ENCODE measurements around the gene HOXB3.

Gene HOXB3

GRCh38 chr17:48625495-48626244 lies 35.6 kb upstream of the HOXB3 start:
- DNase-seq (ENCODE audit: low read depth, low spot score), result peak; percentile 29

GRCh38 chr17:48624544-48625494 lies 34.8 kb upstream of the HOXB3 start:
- DNase-seq (ENCODE audit: low read depth, low spot score), result peak; percentile 36

- no peak for DNase-seq (ENCODE audit: low read depth, low spot score)
These were observed 34.1 kb upstream of the HOXB3 start for GRCh38 chr17:48624118-48624517.

- DNase-seq (ENCODE audit: low read depth, low spot score), result no peak
These were observed 33.5 kb upstream of the HOXB3 start for GRCh38 chr17:48623583-48623982.

GRCh38 chr17:48622857-48623256 lies 32.8 kb upstream of the HOXB3 start:
- DNase-seq (ENCODE audit: low read depth, low spot score), result no peak

GRCh38 chr17:48621410-48622392 lies 31.7 kb upstream of the HOXB3 start:
- no peak for DNase-seq (ENCODE audit: low read depth, low spot score)

- DNase-seq (ENCODE audit: low read depth, low spot score), result no peak
These were observed 30.6 kb upstream of the HOXB3 start for GRCh38 chr17:48620461-48621139.

- no peak for DNase-seq (ENCODE audit: low read depth, low spot score)
These were observed 29.9 kb upstream of the HOXB3 start for GRCh38 chr17:48619826-48620449.

GRCh38 chr17:48618256-48618896 lies 28.3 kb upstream of the HOXB3 start:
- DNase-seq (ENCODE audit: low read depth, low spot score), result peak; percentile 94

- no peak for DNase-seq (ENCODE audit: low read depth, low spot score)
These were observed 27.6 kb upstream of the HOXB3 start for GRCh38 chr17:48617471-48618255.

GRCh38 chr17:48616717-48617470 lies 26.9 kb upstream of the HOXB3 start:
- DNase-seq (ENCODE audit: low read depth, low spot score), result no peak

GRCh38 chr17:48615963-48616716 lies 26.1 kb upstream of the HOXB3 start:
- DNase-seq (ENCODE audit: low read depth, low spot score), result no peak

- DNase-seq (ENCODE audit: low read depth, low spot score), result no peak
These were observed 25.3 kb upstream of the HOXB3 start, which contains the start of gene HOXB8 for GRCh38 chr17:48615047-48615962. HOXB8 (minus strand) TSS chr17:48615292; CDS start chr17:48614704, 588 bp downstream.

GRCh38 chr17:48613862-48614694 lies 24.0 kb upstream of the HOXB3 start:
- peak; percentile 49 for DNase-seq (ENCODE audit: low read depth, low spot score)

- peak; percentile 63 for DNase-seq (ENCODE audit: low read depth, low spot score)
These were observed 23.0 kb upstream of the HOXB3 start for GRCh38 chr17:48612854-48613691.

Measured in astrocyte of the hippocampus (primary cell).